KMS-11 (cell line): ENCODE results near the gene C2CD5.

Experiments used
- H2AFZ ChIP-seq: fragments of 200-600 bp; sonication (generic); 2 replicates; pipeline ENCODE4 v1.6.1; 2016; ENCODE audit warnings: antibody characterized with exemption, mixed run types, low read depth
- H3K27ac ChIP-seq: fragments of 200-600 bp; sonication (generic); 2 replicates; pipeline ENCODE4 v1.6.1; 2016; ENCODE audit warnings: mild to moderate bottlenecking, mixed run types
- H3K27me3 ChIP-seq: fragments of 200-600 bp; sonication (generic); 2 replicates; pipeline ENCODE4 v1.6.1; 2017; ENCODE audit warnings: mild to moderate bottlenecking, low read depth, mixed run types, moderate library complexity; ENCODE audit not compliant: insufficient read depth
- H3K36me3 ChIP-seq: fragments of 200-600 bp; sonication (generic); 2 replicates; pipeline ENCODE4 v1.6.1; 2017; ENCODE audit warnings: mild to moderate bottlenecking, mixed run types; ENCODE audit not compliant: insufficient read depth
- H3K4me1 ChIP-seq: fragments of 200-600 bp; sonication (generic); 2 replicates; pipeline ENCODE4 v1.6.1; 2016; ENCODE audit warnings: mild to moderate bottlenecking, low read depth, mixed run types; ENCODE audit not compliant: poor library complexity, severe bottlenecking
- H3K4me2 ChIP-seq: fragments of 200-600 bp; sonication (generic); 2 replicates; pipeline ENCODE4 v1.7.0; 2016; ENCODE audit warnings: mild to moderate bottlenecking, mixed run types
- H3K4me3 ChIP-seq: fragments of 200-600 bp; sonication (generic); IDR thresholded peaks from 2 replicates; pipeline ENCODE4 v1.6.1; 2017; ENCODE audit warnings: low read depth, low read length, mixed read lengths; ENCODE audit not compliant: insufficient read depth
- H3K79me2 ChIP-seq: fragments of 200-600 bp; sonication (generic); 2 replicates; pipeline ENCODE4 v1.6.1; 2016; ENCODE audit warnings: low read depth, mixed run types; ENCODE audit not compliant: insufficient read depth
- H3K9ac ChIP-seq: fragments of 200-600 bp; sonication (generic); 2 replicates; pipeline ENCODE4 v1.6.1; 2016; ENCODE audit warnings: mild to moderate bottlenecking, mixed run types
- H4K20me1 ChIP-seq: fragments of 200-600 bp; sonication (generic); 2 replicates; pipeline ENCODE4 v1.6.1; 2016; ENCODE audit warnings: mild to moderate bottlenecking, mixed run types; ENCODE audit not compliant: insufficient read depth
- TF ChIP-seq, protein P1 (sequence below): fragments of 200-600 bp; sonication (generic); conservative IDR thresholded peaks from 2 replicates; pipeline ENCODE4 v1.6.1; 2017; ENCODE audit warnings: low read depth, mild to moderate bottlenecking, antibody characterized with exemption, low read length, moderate library complexity, mixed read lengths

The C2CD5 gene

DNA sequence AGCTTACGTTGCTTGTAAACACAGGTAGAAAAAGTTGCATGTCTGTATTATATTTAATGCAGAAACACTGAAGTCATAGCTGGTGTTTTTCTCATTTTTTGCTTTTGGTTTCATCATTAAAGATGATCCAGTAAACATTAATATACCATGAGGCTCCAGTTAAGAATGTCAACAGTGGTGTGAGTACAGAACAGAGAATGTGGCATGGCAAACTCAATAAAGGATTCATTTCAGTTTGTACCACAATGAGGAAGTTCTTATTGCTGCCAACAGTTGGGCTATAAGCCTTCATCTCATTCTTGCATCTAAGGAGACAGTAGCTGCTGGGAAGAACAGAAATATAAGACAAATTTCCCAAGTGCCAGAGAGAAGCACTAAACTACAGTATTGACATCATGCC lies 137.7 kb downstream of the C2CD5 start:
- no peak overlapping the region for H3K27ac ChIP-seq
- no peak overlapping the region for H3K9ac ChIP-seq
- no peaks in the 10 kb centered on the region for H3K4me1 ChIP-seq
- no peak overlapping the region for H2AFZ ChIP-seq
- no peaks in the 10 kb centered on the region for H3K79me2 ChIP-seq
- H4K20me1 ChIP-seq = no peaks in the 10 kb centered on the region
- no peaks in the 10 kb centered on the region for H3K27me3 ChIP-seq
- H3K4me2 ChIP-seq = no peak overlapping the region
- H3K4me3 ChIP-seq = no peak overlapping the region
- no peaks in the 10 kb centered on the region for H3K36me3 ChIP-seq
- TF ChIP-seq, protein P1, sequence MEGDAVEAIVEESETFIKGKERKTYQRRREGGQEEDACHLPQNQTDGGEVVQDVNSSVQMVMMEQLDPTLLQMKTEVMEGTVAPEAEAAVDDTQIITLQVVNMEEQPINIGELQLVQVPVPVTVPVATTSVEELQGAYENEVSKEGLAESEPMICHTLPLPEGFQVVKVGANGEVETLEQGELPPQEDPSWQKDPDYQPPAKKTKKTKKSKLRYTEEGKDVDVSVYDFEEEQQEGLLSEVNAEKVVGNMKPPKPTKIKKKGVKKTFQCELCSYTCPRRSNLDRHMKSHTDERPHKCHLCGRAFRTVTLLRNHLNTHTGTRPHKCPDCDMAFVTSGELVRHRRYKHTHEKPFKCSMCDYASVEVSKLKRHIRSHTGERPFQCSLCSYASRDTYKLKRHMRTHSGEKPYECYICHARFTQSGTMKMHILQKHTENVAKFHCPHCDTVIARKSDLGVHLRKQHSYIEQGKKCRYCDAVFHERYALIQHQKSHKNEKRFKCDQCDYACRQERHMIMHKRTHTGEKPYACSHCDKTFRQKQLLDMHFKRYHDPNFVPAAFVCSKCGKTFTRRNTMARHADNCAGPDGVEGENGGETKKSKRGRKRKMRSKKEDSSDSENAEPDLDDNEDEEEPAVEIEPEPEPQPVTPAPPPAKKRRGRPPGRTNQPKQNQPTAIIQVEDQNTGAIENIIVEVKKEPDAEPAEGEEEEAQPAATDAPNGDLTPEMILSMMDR = no peak

DNA sequence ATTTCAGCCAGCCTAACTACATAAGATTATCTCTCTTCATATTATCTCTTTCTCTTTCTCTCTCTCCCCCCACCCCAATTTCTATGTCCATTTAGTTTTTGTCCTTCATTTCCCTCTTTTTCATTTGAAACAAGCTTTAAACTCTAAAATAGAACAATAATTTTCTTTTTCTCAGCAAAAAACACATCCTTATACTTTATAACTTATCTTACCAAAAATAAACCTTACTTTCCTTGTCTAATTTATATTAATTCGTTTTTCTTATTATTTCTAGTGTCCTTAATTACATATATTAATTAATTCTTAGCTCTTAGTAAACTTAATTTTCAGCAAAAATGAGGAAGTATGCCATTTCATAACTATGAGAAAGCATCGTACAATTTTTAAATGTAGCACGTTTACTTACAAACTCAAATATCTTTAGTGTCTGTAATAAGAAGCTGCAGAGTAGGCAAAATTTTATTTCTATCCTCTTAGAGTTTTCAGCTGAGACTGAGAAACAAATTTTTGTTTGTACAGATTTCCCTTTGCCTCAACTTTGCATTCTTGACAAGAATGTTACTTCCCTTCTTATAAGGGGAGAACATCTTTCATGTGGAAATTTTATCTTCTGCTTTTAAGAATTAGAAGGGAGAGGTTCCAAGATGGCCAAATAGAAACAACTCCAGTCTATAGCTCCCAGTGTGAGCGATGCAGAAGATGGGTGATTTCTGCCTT lies 144.7 kb downstream of the C2CD5 start:
- H3K79me2 ChIP-seq = no peaks in the 10 kb centered on the region
- H2AFZ ChIP-seq = no peak overlapping the region
- H3K27me3 ChIP-seq = no peaks in the 10 kb centered on the region
- no peaks in the 10 kb centered on the region for H3K36me3 ChIP-seq
- no peak overlapping the region for H3K9ac ChIP-seq
- H3K4me2 ChIP-seq = no peak overlapping the region
- no peak overlapping the region for H3K27ac ChIP-seq
- no peak overlapping the region for H3K4me3 ChIP-seq
- TF ChIP-seq, protein P1 = no peak
- peaks cover 19% of the 10 kb centered on the region for H3K4me1 ChIP-seq
- H4K20me1 ChIP-seq = no peaks in the 10 kb centered on the region
